Esophagus muscularis mucosa (tissue), 4 donors: ENCODE data around the gene ANXA1.

Experiments used
- CTCF ChIP-seq, 3 experiments: fragments of 200-600 bp in 2 of 3; fragments of 450-650 bp in 1 of 3; sonication (generic) in 2 of 3; IDR thresholded peaks; one replicate each; pipeline ENCODE4 v1.5.1; 2017 to 2019; ENCODE audit warnings: antibody characterized with exemption in 3 of 3, mild to moderate bottlenecking in 2 of 3, moderate library complexity in 1 of 3
- EP300 ChIP-seq: sonication (generic); formaldehyde crosslinking; IDR thresholded peaks from one replicate; pipeline ENCODE4 v1.6.1; 2017; ENCODE audit warnings: antibody characterized with exemption
- POLR2A ChIP-seq: fragments of 450-650 bp; IDR thresholded peaks from one replicate; pipeline ENCODE4 v1.6.1; 2017; ENCODE audit warnings: antibody characterized with exemption, moderate library complexity, mild to moderate bottlenecking, low read depth

GRCh38 chr9:73156865-73157187, 5.2 kb downstream of the ANXA1 start:
- TF ChIP-seq CTCF (IDR thresholded peaks at IDR 0.05) (no peak), EP300 (no peak), POLR2A (no peak)
